ENCODE results near the gene CSNK1G3. TPM values are rescaled to one million over a fixed set of nuclear protein-coding genes. Genes with fewer than 3 reads are reported as not detected.

Gene CSNK1G3
- total RNA-seq, 4 donors from 2014 or later, result 23.1 to 45.6 (median 30.5) TPM

- WGBS, result 23% methylated on average over 4 of the region's 4 CpGs
Measured at GRCh38 chr5:123524146-123524545, 12.2 kb downstream of the CSNK1G3 start.

GRCh38 chr5:123527190-123527589, 15.2 kb downstream of the CSNK1G3 start:
- TF ChIP-seq POLR2A (IDR thresholded peaks at IDR 0.05) (no peak), CTCF (IDR thresholded peaks at IDR 0.05) (no peak), EP300 (IDR thresholded peaks at IDR 0.05) (no peak), POLR2AphosphoS5 (IDR thresholded peaks at IDR 0.05) (no peak)
- no peaks in the 10 kb centered on the region for H3K36me3 ChIP-seq
- no peak for DNase-seq (ENCODE audit: low spot score in 2 of 2)
- no peak overlapping the region for H3K4me3 ChIP-seq
- no peak overlapping the region for H3K27ac ChIP-seq
- H3K27me3 ChIP-seq, result no peaks in the 10 kb centered on the region
- no peaks in the 10 kb centered on the region for H3K9me3 ChIP-seq
- peaks cover 18% of the 10 kb centered on the region for H3K4me1 ChIP-seq

More at GRCh38 chr5:123524146-123524545, 12.2 kb downstream of the CSNK1G3 start:
- H3K27me3 ChIP-seq, result no peaks in the 10 kb centered on the region
- peaks cover 16% of the 10 kb centered on the region for H3K4me1 ChIP-seq
- DNase-seq (ENCODE audit: low spot score in 2 of 2), result no peak
- H3K4me3 ChIP-seq, result no peak overlapping the region
- H3K9me3 ChIP-seq, result no peaks in the 10 kb centered on the region
- no peaks in the 10 kb centered on the region for H3K36me3 ChIP-seq
- no peak overlapping the region for H3K27ac ChIP-seq
- TF ChIP-seq POLR2AphosphoS5 (IDR thresholded peaks at IDR 0.05), result no peak
- no peak for TF ChIP-seq POLR2A (IDR thresholded peaks at IDR 0.05)
- no peak for TF ChIP-seq CTCF (IDR thresholded peaks at IDR 0.05)
- TF ChIP-seq EP300 (IDR thresholded peaks at IDR 0.05), result no peak

GRCh38 chr5:123528065-123528464, 16.1 kb downstream of the CSNK1G3 start:
- H3K27ac ChIP-seq, result no peak overlapping the region
- H3K4me1 ChIP-seq, result peaks cover 18% of the 10 kb centered on the region
- no peaks in the 10 kb centered on the region for H3K9me3 ChIP-seq
- no peak overlapping the region for H3K4me3 ChIP-seq
- H3K27me3 ChIP-seq, result no peaks in the 10 kb centered on the region
- H3K36me3 ChIP-seq, result no peaks in the 10 kb centered on the region
- no peak for DNase-seq (ENCODE audit: low spot score in 2 of 2)
- TF ChIP-seq POLR2AphosphoS5 (IDR thresholded peaks at IDR 0.05) (no peak), POLR2A (IDR thresholded peaks at IDR 0.05) (no peak), EP300 (IDR thresholded peaks at IDR 0.05) (no peak), CTCF (IDR thresholded peaks at IDR 0.05) (no peak)

GRCh38 chr5:123528878-123529277, 16.9 kb downstream of the CSNK1G3 start:
- Histone ChIP-seq H3K4me1 (peaks cover 18% of the 10 kb centered on the region), H3K36me3 (no peaks in the 10 kb centered on the region), H3K27ac (no peak overlapping the region), H3K9me3 (no peaks in the 10 kb centered on the region), H3K4me3 (no peak overlapping the region), H3K27me3 (no peaks in the 10 kb centered on the region)
- no peak for DNase-seq (ENCODE audit: low spot score in 2 of 2)
- 97% methylated on average over 4 of the region's 4 CpGs for WGBS
- TF ChIP-seq POLR2A (IDR thresholded peaks at IDR 0.05) (no peak), CTCF (IDR thresholded peaks at IDR 0.05) (no peak)

GRCh38 chr5:123530728-123531127, 18.8 kb downstream of the CSNK1G3 start:
- no peaks in the 10 kb centered on the region for H3K27me3 ChIP-seq
- H3K27ac ChIP-seq, result no peak overlapping the region
- H3K9me3 ChIP-seq, result no peaks in the 10 kb centered on the region
- 78% methylated on average over 3 of the region's 3 CpGs for WGBS
- DNase-seq (ENCODE audit: low spot score in 2 of 2), result no peak
- no peak overlapping the region for H3K4me3 ChIP-seq
- H3K4me1 ChIP-seq, result peaks cover 8% of the 10 kb centered on the region
- H3K36me3 ChIP-seq, result no peaks in the 10 kb centered on the region
- no peak for TF ChIP-seq CTCF (IDR thresholded peaks at IDR 0.05)
- no peak for TF ChIP-seq POLR2A (IDR thresholded peaks at IDR 0.05)
- TF ChIP-seq EP300 (IDR thresholded peaks at IDR 0.05), result no peak
- TF ChIP-seq POLR2AphosphoS5 (IDR thresholded peaks at IDR 0.05), result no peak

Data from suprapubic skin (tissue), 4 donors.